Heart left ventricle (tissue), 13 donors: ENCODE data around the gene ZBTB38.

Source experiments
- POLR2A ChIP-seq, 2 donors: fragments of 450-650 bp; IDR thresholded peaks; one replicate each; pipeline ENCODE4 v1.6.1; 2017; ENCODE audit warnings: antibody characterized with exemption in 2 of 2, mild to moderate bottlenecking in 2 of 2, moderate library complexity in 2 of 2
- TF ChIP-seq, protein P1 (sequence below), 12 donors: fragments of 200-600 bp; sonication (generic) in 4 of 12; IDR thresholded peaks; one replicate each; pipeline versions ENCODE4 v1.5.0 to v1.8.0; 2018 to 2022; ENCODE audit warnings: antibody characterized with exemption in 12 of 12, mild to moderate bottlenecking in 5 of 12
- donor health status: ischemic (EF 13 %, LVEDD 7.1; RV severe dilation, severe dysfunction).
- donor health status: DM: no; HTN: yes; CAD: no.
- donor health status: DM: no; HTN: no; CAD: no.
- donor health status: ischemic (EF 25% LVEDD 6.9; RV normal size, moderate dysfunction).
- donor health status: ischemic (EF 25% LVEDD 5.7; RV mildly dilated, moderate dysfunction).
- donor health status: ischemic (EF 35%, LVEDD 5.7; RV mildly dilated, moderate dysfunction).
- donor health status: nonischemic (EF 11% LVEDD 7.7; RV severe dilation, severe dysfunction).
- donor health status: DM: yes; HTN: yes; CAD: no.
- donor health status: PGD.
- donor health status: ischemic (EF 29% LVEDD 5.4; RV normal size, mild dysfunction).
- donor health status: nonischemic (EF 23%, LVEDD 6.1; RV moderate dilation, normal function).

DNA sequence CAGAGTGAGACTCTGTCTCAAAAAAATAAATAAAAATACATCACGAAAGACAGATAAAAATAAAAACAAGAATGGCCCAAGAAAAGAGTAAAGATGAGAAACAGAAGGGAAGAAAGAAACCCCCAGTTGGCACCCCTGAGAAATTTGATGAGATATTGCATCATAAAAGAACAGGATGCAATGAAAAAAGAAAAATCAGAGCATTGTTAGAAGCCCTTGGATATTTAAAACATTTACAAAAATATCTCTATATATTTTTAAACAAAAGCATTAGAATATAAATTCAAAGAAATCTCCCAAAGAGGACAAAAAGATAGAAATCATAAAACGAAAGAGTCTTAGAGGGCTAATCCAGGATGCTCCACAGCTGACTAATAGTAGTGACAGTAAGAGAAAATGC is 18.6 kb upstream of the ZBTB38 start:
- TF ChIP-seq, protein P1, sequence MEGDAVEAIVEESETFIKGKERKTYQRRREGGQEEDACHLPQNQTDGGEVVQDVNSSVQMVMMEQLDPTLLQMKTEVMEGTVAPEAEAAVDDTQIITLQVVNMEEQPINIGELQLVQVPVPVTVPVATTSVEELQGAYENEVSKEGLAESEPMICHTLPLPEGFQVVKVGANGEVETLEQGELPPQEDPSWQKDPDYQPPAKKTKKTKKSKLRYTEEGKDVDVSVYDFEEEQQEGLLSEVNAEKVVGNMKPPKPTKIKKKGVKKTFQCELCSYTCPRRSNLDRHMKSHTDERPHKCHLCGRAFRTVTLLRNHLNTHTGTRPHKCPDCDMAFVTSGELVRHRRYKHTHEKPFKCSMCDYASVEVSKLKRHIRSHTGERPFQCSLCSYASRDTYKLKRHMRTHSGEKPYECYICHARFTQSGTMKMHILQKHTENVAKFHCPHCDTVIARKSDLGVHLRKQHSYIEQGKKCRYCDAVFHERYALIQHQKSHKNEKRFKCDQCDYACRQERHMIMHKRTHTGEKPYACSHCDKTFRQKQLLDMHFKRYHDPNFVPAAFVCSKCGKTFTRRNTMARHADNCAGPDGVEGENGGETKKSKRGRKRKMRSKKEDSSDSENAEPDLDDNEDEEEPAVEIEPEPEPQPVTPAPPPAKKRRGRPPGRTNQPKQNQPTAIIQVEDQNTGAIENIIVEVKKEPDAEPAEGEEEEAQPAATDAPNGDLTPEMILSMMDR (IDR thresholded peaks at IDR 0.05): no peak
- no peak for TF ChIP-seq POLR2A (IDR thresholded peaks at IDR 0.05)
